ENCODE measurements around the gene THUMPD3. TPM values are rescaled to one million over a fixed set of nuclear protein-coding genes. Genes with fewer than 3 reads are reported as not detected.

THUMPD3 gene
- total and polyA plus RNA-seq, 9 of the 15 experiments (the other 6 are each of a cell fraction or from before 2014, with no cell fraction given) = 58.3 to 132 (median 113) TPM

GRCh38 chr3:9397332-9397905 is 34.6 kb downstream of the THUMPD3 start, which contains the start of gene SETD5 (continued):
- TF ChIP-seq ZBTB1 (CRISPR knock-in tag; IDR thresholded peaks at IDR 0.05; ENCODE audit: borderline replicate concordance, low read depth) (peak; percentile 3; the same call in 1 of the 2 replicates), ZNF121 (CRISPR knock-in tag; conservative IDR thresholded peaks at IDR 0.05) (no peak), PRPF4 (IDR thresholded peaks at IDR 0.05; ENCODE audit: insufficient read depth, low read depth, low read length, poor library complexity, severe bottlenecking) (peak; percentile 11), ZBTB7A (IDR thresholded peaks at IDR 0.05; ENCODE audit: borderline replicate concordance, control insufficient read depth, low read depth, low read length) (peak; percentile 8; the same call in 1 of the 2 replicates), CTBP1 (IDR thresholded peaks at IDR 0.05; ENCODE audit: borderline replicate concordance) (peak; percentile 43; the same call in 1 of the 2 replicates), ATF2 (CRISPR knock-in tag; IDR thresholded peaks at IDR 0.05) (no peak), NFE2L1 (tag; IDR thresholded peaks at IDR 0.05; ENCODE audit: borderline replicate concordance, low read depth) (no peak), ZBED1 (IDR thresholded peaks at IDR 0.05) (no peak; the same call in 1 of the 2 replicates), KLF13 (tag; IDR thresholded peaks at IDR 0.05; ENCODE audit: borderline replicate concordance, low read depth) (peak; percentile 55; the same call in 1 of the 2 replicates), RFX5 (IDR thresholded peaks at IDR 0.05; ENCODE audit: low read depth, low read length) (peak; percentile 32; the same call in 1 of the 2 replicates), TARDBP (IDR thresholded peaks at IDR 0.05) (peak; percentile 52; the same call in 1 of the 2 replicates), ZEB2 (IDR thresholded peaks at IDR 0.05) (0 out of 2 replicates have a peak, but pooled peaks have one; percentile 56), ZC3H11A (IDR thresholded peaks at IDR 0.05; ENCODE audit: low read depth, low read length) (no peak; the same call in 1 of the 2 replicates), SMARCC2 (IDR thresholded peaks at IDR 0.05; ENCODE audit: low read depth) (no peak), GATAD2B (IDR thresholded peaks at IDR 0.05; ENCODE audit: borderline replicate concordance) (peak; percentile 81; the same call in 1 of the 2 replicates), MYC (IDR thresholded peaks at IDR 0.05; ENCODE audit: low read depth, low read length) (peak; percentile 3; the same call in 1 of the 2 replicates), MYC (CRISPR knock-in tag; IDR thresholded peaks at IDR 0.05; ENCODE audit: borderline replicate concordance, low read depth) (no peak)
- TF ChIP-seq, protein P1, sequence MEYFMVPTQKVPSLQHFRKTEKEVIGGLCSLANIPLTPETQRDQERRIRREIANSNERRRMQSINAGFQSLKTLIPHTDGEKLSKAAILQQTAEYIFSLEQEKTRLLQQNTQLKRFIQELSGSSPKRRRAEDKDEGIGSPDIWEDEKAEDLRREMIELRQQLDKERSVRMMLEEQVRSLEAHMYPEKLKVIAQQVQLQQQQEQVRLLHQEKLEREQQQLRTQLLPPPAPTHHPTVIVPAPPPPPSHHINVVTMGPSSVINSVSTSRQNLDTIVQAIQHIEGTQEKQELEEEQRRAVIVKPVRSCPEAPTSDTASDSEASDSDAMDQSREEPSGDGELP (CRISPR knock-in tag; IDR thresholded peaks at IDR 0.05; ENCODE audit: borderline replicate concordance) = no peak; the same call in 1 of the 2 replicates
- TF ChIP-seq, protein P2, sequence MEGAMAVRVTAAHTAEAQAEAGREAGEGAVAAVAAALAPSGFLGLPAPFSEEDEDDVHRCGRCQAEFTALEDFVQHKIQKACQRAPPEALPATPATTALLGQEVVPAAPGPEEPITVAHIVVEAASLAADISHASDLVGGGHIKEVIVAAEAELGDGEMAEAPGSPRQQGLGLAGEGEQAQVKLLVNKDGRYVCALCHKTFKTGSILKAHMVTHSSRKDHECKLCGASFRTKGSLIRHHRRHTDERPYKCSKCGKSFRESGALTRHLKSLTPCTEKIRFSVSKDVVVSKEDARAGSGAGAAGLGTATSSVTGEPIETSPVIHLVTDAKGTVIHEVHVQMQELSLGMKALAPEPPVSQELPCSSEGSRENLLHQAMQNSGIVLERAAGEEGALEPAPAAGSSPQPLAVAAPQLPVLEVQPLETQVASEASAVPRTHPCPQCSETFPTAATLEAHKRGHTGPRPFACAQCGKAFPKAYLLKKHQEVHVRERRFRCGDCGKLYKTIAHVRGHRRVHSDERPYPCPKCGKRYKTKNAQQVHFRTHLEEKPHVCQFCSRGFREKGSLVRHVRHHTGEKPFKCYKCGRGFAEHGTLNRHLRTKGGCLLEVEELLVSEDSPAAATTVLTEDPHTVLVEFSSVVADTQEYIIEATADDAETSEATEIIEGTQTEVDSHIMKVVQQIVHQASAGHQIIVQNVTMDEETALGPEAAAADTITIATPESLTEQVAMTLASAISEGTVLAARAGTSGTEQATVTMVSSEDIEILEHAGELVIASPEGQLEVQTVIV (CRISPR knock-in tag; IDR thresholded peaks at IDR 0.05; ENCODE audit: borderline replicate concordance) = no peak
